T follicular helper cell (primary cell): ENCODE measurements around the gene PLA2R1.

Source experiments
- DNase-seq: peaks from one replicate; pipeline ENCODE4 v3.0.0-alpha.2; 2020; ENCODE audit warnings: low read depth

The PLA2R1 gene

GRCh38 chr2:159895258-159896065 is 167.0 kb downstream of the PLA2R1 start:
- DNase-seq = no peak

GRCh38 chr2:159894145-159894838 is 168.1 kb downstream of the PLA2R1 start:
- no peak for DNase-seq

- no peak for DNase-seq
Measured at GRCh38 chr2:159892990-159893810, 169.2 kb downstream of the PLA2R1 start.

- no peak for DNase-seq
Measured at GRCh38 chr2:159891917-159892730, 170.3 kb downstream of the PLA2R1 start.

- DNase-seq = no peak
Measured at GRCh38 chr2:159891267-159891588, 171.2 kb downstream of the PLA2R1 start.

- DNase-seq = no peak
Measured at GRCh38 chr2:159890551-159891266, 171.7 kb downstream of the PLA2R1 start.

GRCh38 chr2:159882130-159882745 is 180.2 kb downstream of the PLA2R1 start:
- DNase-seq = no peak
